GM21515 (cell line): Measurements from ENCODE around the gene B3GAT1.

Experiments
- ATAC-seq: cut with Tn5 transposase; IDR thresholded peaks from one replicate; pipeline ENCODE4 v1.9.1; 2021; ENCODE audit not compliant: unreplicated experiment

Gene B3GAT1

DNA sequence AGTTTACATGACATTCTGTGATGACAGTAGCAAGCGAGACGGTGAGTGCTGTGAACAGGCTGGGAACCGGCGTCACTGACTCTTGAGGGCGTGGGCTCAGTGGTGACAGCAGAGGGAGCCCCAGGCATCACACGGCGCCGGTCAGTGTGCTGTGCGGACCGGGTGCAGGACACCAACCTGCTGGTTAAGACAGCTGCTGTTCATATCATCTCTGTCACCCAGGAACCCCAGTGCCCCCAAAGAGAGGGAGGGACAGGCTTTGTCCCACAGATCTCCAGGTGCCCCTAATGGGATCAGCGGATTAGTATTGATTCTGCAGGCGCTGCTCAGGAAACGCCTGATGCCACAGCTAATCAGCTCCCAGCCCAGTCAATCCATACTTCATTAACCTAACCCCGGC, 18.4 kb downstream of the B3GAT1 start:
- ATAC-seq, result no peak

DNA sequence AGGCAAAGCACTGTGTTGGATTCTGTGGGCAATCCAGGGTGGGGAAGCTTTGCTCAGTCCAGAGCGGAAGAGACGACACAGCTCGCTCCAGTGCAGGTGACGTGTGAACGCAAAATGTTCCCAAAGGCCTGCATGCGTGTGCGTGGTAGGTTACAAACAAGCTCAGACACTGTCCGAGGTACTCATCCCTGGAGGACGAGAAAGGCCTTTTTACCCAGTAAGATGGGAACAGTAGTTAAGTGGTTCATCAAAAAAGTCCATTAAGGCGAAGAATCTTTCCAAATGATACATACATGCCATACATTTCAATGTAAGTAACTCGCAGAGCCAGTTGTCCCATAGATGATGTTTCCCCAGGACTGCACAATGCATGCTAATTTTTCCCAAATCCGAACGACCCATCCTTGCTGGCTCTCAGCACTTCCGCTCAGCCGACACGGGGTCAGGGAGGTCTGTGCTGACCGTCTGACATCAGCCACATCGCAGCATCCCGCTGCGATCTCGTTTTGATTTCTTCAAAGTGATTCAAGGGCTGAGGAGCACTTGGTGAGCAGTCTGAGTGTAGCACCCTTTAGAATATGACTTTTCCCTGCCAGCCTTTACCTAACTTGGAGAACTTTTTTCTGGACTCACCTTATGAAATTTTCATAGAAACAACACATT, 19.0 kb downstream of the B3GAT1 start:
- no peak for ATAC-seq

DNA sequence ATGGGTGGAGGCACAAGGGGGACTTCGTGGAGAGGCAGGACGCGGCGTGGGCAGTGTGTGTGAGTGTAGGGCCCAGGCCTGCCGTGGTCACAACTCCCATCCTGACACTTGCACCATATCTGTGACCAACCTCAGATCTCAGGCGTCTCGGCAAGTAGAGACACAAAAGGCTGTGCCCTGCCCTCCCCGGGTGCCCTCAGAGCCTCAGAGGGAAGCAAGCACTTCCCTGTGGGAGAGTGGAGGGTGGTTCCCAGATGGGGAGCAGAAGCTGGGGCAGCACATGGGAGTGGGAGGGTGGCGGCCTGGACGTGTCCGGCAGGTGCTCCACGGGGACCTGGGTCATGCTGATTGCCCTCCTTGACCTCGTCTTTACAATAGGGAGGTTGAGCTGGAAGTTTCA, 20.4 kb downstream of the B3GAT1 start:
- no peak for ATAC-seq

- ATAC-seq, result no peak
Measured at GRCh38 chr11:134390706-134391569, 21.1 kb downstream of the B3GAT1 start.

DNA sequence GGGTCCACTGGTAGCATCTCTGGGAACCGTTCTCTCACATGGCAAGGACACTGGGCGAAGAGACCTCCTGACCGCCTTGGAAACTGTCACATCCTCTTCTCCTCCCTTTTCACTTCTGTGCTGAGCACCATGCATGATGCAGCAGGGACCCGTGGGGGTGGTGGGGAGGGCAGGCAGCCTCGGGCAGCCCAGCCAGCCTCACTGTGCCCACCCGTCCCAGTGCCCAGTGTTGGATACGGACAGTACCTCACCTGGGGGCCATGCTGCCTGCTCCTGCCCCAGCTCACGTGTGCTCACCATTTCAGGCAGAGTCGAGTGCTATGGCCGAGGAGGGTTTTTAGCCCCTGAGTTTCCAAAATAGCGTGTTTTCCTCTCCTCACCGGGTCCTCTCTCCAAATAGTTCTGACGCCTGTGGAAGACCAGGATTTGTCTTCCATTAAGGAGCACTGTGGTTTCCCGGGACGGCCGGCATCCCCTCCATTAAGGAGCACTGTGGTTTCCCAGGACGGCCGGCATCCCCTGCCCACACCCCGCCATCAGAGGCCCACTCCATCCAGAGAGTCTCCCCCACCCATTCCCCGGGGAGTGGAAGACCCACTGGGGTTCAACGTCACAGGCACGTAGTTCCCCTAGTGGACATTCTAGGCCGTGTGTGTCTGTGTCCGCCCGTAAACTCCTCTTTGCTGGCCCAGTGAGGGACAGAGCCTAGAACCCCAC, 22.4 kb downstream of the B3GAT1 start:
- ATAC-seq, result no peak

DNA sequence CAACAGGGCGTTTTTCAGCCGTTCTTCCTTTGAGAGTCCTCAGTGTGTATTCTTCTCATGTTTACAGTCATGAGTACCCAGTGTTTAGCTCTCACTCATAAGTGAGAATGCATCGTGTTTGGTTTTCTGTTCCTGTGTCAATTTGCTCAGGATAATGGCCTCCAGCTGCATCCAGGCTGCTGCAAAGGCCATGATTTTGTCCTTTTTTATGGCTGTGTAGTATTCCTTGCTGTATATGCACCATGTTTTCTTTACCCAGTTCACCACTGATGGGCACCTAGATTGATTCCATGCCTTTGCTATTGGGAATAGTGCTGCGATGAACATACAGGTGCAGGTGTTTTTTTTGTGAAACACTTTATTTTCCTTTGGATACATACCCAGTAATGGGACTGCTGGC, 23.5 kb downstream of the B3GAT1 start:
- ATAC-seq, result no peak

DNA sequence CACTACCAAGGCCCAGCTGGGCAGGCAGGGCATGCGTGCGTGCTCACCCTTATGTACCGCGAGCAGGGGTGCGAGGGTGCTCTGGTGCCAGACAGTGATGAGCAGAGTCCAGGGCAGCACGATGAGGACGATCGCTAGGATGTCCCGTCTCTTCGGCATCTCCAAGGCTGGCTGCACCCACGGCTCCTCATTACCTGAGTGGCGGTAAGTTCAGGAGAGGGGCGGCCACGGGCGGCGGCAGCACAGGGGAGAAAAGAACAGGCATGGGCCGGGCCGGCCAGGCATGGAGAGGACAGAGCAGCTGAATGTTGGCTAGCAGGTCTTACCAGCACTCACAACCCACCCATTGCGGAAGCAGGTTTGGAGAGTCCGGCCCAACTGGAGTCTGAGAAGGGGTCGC, 24.5 kb downstream of the B3GAT1 start:
- ATAC-seq, result no peak

DNA sequence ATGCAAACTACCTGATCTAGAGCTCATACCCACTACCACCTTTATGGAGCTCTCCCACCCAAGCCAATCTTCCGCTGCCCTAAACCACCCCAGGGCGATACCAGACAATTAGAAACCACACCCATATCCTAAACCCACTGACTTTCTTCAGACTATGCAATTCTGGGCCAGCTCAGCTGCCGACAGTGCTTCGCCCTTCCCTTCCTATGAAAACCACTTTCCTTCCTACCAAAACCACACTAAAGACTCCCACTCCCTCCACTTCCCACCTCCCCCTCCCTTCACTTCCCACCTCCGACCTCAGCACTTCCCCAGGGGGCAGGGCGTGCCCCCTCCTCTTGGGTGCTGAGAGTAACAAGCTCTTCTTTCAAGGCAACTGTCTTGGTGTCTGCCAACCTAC, 25.1 kb downstream of the B3GAT1 start:
- no peak for ATAC-seq

DNA sequence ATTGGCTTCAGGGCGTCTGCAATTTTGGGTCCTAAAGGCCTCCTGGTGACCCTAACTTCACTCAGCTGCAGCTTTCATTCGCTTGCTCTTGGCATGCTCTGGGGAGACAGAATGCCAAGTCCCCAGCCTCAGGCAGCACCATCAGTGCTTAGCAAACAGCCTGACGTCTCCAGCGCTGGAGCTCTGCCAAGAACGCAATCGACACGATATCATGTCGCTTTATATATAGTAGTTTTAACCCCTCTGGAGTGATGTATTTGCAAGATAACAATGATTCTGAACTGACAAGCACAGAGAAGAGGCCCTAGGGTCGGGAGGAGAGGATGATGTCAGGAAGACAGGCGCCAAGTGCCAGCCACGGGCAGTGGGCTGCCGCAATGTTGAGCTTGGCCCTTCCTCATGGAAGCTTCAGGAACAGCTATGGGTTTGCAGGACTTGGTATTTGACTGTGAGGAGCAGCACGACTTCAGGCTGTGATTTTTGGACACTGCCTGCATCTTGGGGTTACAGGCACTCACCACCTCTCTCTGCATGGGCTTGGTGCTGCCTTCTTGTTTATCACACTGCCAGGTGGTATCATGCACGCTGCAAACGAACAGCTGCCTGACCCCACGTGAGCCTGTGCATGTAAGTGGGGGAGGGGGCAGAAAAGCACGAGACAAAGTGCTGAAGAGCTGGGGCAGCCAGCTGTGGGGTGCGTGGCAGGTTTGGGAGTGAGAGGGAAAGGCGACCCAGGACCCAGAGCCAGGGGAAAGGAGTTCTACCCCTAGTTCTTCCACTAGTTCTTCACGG, 26.1 kb downstream of the B3GAT1 start:
- ATAC-seq, result no peak

- ATAC-seq, result no peak
Measured at GRCh38 chr11:134385171-134385570, 26.9 kb downstream of the B3GAT1 start.

- no peak for ATAC-seq
Measured at GRCh38 chr11:134384406-134384805, 27.6 kb downstream of the B3GAT1 start.

DNA sequence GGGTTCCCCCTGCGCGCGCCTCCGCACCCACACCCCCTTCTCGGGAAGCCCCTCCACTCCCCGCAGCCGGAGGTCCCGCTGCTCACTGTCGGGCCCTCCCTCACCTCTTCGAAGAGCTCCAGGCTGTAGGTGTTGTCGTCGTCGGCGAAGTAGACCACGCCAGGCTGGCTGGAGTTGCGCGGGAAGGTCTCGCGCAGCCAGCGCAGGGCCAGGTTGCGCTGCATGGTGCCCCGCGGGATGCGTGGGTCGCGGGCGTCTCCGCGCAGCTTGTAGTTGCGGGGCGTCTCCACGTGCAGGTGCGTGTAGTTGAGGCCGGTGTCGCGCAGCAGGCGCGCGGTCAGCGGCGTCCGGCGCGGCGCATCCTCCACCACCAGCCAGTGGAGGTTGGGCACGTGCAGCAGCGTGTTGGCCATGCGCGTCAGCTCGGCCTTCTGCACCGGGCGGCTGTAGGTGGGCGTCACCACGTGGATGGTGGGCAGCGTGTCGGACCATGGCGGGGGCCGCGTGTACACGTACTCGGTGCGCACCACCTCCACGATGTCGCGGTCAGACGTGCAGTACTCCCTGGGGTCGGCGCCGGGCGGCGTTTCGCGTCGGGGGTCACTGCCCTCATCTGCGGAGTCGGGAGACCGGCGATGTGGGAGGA, 28.3 kb downstream of the B3GAT1 start:
- ATAC-seq, result no peak

DNA sequence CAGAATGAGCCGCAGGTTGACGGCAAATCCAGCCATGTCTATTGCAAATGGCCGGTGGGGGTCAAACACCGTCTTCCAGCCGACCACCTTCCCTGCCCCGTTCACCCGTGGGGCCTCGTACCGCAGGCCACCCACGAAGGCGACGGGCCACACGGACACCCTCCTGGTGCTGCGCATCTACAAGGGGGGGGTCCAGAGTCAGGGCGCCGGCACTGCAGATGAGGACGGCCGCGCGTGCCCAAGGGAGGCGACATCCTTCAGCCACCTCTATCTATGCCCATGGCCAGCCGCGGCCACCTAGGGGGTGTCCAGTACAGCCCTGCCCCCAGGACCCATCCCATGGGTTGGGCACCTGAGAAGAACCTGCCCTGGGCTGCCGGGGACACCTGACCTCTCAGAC, 29.2 kb downstream of the B3GAT1 start:
- ATAC-seq, result no peak

DNA sequence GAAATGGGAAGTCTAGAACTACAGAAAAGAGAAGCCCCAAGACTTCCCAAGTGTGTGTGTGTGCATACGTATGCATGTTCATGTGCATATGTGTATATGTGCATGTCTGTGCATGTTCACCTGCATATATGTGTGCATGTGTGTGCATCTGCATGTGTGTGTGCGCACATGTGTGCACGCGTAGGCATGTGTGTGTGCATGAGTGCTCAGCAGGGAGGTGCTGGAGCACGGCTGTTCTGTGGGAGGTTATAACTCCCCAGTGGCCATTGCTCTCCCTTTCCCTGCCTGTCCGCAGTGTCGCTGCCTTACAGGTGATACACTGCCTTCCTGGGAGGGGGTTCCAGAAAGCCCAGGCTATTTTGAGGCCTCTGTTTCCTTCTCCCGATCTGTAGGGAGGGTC, 29.8 kb downstream of the B3GAT1 start:
- no peak for ATAC-seq

DNA sequence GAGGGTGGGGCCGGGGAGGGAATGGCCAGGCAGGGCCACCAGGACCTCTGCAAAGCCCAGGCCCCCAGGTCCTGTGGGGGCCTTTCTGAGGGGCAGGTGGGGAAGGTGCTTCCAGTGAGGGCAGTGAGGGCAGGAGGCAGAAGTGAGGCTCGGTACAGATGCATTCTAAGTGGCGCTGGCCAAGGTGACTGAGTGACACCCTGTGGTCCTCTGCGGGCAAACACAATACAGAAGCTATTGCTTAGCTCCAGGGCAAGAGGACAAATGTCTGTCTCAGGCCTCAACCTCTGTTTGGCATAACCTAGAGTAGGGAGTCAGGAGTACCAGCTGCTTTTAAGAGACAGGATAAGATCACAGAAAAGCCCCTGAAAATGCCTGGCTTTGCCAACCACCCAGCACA, 31.3 kb downstream of the B3GAT1 start:
- no peak for ATAC-seq

DNA sequence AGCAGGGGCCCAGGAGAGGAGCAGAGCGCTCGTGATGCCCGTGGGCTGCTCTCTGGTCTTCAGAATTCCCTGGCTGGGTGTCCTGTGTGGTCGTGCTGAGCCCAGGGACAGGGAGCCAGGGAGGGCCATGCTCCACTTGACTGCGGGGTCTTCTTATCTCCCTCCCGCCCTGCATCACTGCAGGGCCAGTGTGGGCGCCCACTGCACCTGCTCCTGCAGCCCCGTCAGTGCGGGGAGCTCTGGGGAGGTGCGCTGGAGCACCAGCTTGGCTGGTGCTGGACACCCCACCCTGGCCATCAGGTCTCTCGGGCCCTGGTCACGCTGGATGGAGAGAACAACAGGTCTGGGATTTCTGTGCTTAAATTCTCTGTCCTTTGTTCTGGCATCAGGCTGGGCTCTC, 31.8 kb downstream of the B3GAT1 start:
- ATAC-seq, result no peak

- no peak for ATAC-seq
Measured at GRCh38 chr11:134379241-134379640, 32.8 kb downstream of the B3GAT1 start.

GRCh38 chr11:134377876-134378275, 34.2 kb downstream of the B3GAT1 start:
- no peak for ATAC-seq

DNA sequence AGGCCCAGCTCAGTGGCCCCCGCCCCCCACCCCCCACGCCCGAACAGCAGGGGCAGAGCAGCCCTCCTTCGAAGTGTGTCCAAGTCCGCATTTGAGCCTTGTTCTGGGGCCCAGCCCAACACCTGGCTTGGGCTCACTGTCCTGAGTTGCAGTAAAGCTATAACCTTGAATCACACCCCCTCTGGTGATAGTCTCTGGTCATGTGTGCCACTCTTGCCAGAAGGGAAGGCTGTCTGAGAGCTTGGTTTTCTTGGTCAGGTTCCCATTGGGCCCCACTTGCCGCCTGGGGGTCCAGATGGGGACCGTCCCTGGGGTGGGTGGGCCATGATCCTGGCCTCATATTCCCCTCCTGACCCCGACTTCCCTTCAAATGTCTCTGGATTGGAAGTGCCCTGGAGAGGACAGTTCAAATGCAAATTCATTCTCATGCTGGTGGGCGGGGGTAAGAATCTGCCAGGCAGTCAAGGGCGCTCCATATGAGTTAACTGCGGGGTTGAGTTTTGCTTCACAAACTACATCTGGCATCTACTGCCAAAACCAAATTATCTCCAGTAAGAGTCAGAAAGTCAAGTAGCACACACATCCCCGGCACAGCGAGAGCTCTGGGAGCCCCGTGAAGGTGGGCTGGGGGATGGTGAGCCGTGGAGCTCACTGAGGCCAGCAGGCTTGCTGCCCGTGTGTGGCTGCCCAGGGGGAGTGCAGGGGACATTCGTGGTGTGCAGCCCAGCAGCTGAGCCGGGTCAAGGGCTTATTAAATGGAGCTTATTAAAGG, 35.7 kb downstream of the B3GAT1 start:
- no peak for ATAC-seq
